ENCODE results near the gene FNDC3B. TPM values are rescaled to one million over a fixed set of nuclear protein-coding genes. Genes with fewer than 3 reads are reported as not detected.

Gene FNDC3B
- total RNA-seq, 1 experiment from 2014 or later, result 173 TPM

- Histone ChIP-seq H3K9me3 (ENCODE audit: control insufficient read depth, insufficient read depth, low read depth, low read length) (no peaks in the 10 kb centered on the region), H3K4me1 (ENCODE audit: control insufficient read depth, insufficient read depth, low read length) (peaks cover 77% of the 10 kb centered on the region), H3K27ac (ENCODE audit: low read length) (peak overlapping the region; percentile 70), H3K36me3 (ENCODE audit: control insufficient read depth, insufficient read depth, low read length) (no peaks in the 10 kb centered on the region), H3K27me3 (ENCODE audit: control insufficient read depth, insufficient read depth, low read length) (no peaks in the 10 kb centered on the region), H3K4me3 (ENCODE audit: low read depth in 2 of 2, low read length in 2 of 2) (no peak overlapping the region)
- in situ Hi-C loops (cut with HindIII; ENCODE audit: low pct_unique_long_range_greater_than_20kb, low sequenced_read_pairs), result no loop called here
- intact Hi-C loops (cut with micrococcal nuclease; ENCODE audit: unreplicated experiment), result no loop called here
- DNase-seq (ENCODE audit: low read depth, low spot score) (no peak), ATAC-seq (no peak)
- ChIA-PET POLR2A (interaction anchor here (0.7 kb wide), 1 partner anchor 60 kb away, joined by 11 read pairs; no protein-coding TSS in a partner anchor), CTCF (interaction anchor here (0.6 kb wide), 1 partner anchor 73 kb away, joined by 10 read pairs; no protein-coding TSS in a partner anchor)
- no TSS peak for BruUV-seq (replicated peaks)
- TF ChIP-seq SIN3A (IDR thresholded peaks at IDR 0.05; ENCODE audit: borderline replicate concordance, insufficient read depth, low read depth, low read length), result no peak
- TF ChIP-seq, protein P1, sequence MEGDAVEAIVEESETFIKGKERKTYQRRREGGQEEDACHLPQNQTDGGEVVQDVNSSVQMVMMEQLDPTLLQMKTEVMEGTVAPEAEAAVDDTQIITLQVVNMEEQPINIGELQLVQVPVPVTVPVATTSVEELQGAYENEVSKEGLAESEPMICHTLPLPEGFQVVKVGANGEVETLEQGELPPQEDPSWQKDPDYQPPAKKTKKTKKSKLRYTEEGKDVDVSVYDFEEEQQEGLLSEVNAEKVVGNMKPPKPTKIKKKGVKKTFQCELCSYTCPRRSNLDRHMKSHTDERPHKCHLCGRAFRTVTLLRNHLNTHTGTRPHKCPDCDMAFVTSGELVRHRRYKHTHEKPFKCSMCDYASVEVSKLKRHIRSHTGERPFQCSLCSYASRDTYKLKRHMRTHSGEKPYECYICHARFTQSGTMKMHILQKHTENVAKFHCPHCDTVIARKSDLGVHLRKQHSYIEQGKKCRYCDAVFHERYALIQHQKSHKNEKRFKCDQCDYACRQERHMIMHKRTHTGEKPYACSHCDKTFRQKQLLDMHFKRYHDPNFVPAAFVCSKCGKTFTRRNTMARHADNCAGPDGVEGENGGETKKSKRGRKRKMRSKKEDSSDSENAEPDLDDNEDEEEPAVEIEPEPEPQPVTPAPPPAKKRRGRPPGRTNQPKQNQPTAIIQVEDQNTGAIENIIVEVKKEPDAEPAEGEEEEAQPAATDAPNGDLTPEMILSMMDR (IDR thresholded peaks at IDR 0.05), result no peak
Measured at GRCh38 chr3:172104471-172105072, 65.2 kb downstream of the FNDC3B start.

DNA sequence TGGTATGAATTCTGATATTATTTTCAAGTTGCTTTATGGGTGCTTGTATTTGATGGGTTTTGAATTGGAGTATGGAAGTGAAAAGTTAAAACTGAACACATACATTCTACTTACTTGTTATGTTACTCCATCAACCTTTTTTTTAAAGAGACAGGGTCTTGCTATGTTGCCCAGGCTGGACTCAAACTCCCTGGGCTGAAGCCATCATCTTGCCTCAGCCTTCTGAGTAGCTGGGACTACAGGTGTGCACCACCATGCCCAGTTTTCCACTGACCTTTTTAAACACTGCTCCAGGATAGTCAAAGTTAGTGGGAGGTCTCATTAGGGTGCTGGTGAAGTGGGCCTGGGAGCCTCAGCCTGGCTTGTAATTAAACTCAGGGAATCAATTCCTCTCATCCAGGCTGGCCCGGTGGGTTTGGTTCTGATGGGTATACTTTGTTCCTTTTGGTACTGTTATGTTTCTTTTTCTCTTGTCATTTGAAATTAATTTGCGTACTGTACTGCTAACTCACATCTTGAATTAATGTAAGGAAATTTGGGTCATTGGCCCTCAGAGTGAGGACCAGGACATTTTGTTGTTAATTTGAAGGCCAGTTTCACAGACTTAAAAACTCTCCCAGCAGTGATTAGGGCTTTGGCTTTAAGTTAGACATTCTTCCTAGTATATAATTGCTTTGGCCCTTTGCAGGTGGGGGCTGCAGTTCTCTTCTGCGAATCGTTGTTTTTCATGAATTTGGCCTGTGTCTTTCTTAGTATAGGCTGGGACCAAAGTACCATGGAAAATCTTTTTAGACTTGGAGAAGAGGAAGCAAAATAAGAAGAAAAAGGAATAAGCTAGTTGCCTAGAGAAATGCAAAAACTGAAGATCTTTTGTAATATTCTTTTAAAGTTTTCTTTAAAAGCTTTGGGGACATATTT lies 66.9 kb downstream of the FNDC3B start:
- DNase-seq (ENCODE audit: low read depth, low spot score) (no peak), ATAC-seq (no peak)
- H3K27me3 ChIP-seq (ENCODE audit: control insufficient read depth, insufficient read depth, low read length), result no peaks in the 10 kb centered on the region
- ChIA-PET POLR2A (no interaction called here), CTCF (no interaction called here)
- no peaks in the 10 kb centered on the region for H3K36me3 ChIP-seq (ENCODE audit: control insufficient read depth, insufficient read depth, low read length)
- peaks cover 63% of the 10 kb centered on the region for H3K4me1 ChIP-seq (ENCODE audit: control insufficient read depth, insufficient read depth, low read length)
- peak overlapping the region; percentile 29 for H3K27ac ChIP-seq (ENCODE audit: low read length)
- intact Hi-C loops (cut with micrococcal nuclease; ENCODE audit: unreplicated experiment), result no loop called here
- BruUV-seq (replicated peaks), result no TSS peak
- no peaks in the 10 kb centered on the region for H3K9me3 ChIP-seq (ENCODE audit: control insufficient read depth, insufficient read depth, low read depth, low read length)
- H3K4me3 ChIP-seq (ENCODE audit: low read depth in 2 of 2, low read length in 2 of 2), result no peak overlapping the region
- TF ChIP-seq TCF7L2 (IDR thresholded peaks at IDR 0.05; ENCODE audit: low read depth, low read length) (no peak), SIN3A (IDR thresholded peaks at IDR 0.05; ENCODE audit: borderline replicate concordance, insufficient read depth, low read depth, low read length) (no peak), REST (IDR thresholded peaks at IDR 0.05; ENCODE audit: insufficient read depth in 1 of 2, low read depth in 2 of 2, low read length in 1 of 2) (no peak), POLR2AphosphoS5 (IDR thresholded peaks at IDR 0.05; ENCODE audit: low read depth, low read length) (no peak)
- TF ChIP-seq, protein P1 (IDR thresholded peaks at IDR 0.05), result no peak
- in situ Hi-C loops (cut with HindIII; ENCODE audit: low pct_unique_long_range_greater_than_20kb, low sequenced_read_pairs), result no loop called here
